GM18505 (cell line): ENCODE measurements around the gene CHRNB1.

Experiments
- ATAC-seq: cut with Tn5 transposase; IDR thresholded peaks from one replicate; pipeline ENCODE4 v1.9.1; 2021; ENCODE audit not compliant: unreplicated experiment
- POLR2A ChIP-seq: IDR thresholded peaks from 4 replicates; pipeline ENCODE4 v1.6.1; 2011; ENCODE audit warnings: borderline replicate concordance; ENCODE audit not compliant: insufficient read depth, insufficient read length; ENCODE audit errors: extremely low read depth

The CHRNB1 gene, protein sequence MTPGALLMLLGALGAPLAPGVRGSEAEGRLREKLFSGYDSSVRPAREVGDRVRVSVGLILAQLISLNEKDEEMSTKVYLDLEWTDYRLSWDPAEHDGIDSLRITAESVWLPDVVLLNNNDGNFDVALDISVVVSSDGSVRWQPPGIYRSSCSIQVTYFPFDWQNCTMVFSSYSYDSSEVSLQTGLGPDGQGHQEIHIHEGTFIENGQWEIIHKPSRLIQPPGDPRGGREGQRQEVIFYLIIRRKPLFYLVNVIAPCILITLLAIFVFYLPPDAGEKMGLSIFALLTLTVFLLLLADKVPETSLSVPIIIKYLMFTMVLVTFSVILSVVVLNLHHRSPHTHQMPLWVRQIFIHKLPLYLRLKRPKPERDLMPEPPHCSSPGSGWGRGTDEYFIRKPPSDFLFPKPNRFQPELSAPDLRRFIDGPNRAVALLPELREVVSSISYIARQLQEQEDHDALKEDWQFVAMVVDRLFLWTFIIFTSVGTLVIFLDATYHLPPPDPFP

DNA sequence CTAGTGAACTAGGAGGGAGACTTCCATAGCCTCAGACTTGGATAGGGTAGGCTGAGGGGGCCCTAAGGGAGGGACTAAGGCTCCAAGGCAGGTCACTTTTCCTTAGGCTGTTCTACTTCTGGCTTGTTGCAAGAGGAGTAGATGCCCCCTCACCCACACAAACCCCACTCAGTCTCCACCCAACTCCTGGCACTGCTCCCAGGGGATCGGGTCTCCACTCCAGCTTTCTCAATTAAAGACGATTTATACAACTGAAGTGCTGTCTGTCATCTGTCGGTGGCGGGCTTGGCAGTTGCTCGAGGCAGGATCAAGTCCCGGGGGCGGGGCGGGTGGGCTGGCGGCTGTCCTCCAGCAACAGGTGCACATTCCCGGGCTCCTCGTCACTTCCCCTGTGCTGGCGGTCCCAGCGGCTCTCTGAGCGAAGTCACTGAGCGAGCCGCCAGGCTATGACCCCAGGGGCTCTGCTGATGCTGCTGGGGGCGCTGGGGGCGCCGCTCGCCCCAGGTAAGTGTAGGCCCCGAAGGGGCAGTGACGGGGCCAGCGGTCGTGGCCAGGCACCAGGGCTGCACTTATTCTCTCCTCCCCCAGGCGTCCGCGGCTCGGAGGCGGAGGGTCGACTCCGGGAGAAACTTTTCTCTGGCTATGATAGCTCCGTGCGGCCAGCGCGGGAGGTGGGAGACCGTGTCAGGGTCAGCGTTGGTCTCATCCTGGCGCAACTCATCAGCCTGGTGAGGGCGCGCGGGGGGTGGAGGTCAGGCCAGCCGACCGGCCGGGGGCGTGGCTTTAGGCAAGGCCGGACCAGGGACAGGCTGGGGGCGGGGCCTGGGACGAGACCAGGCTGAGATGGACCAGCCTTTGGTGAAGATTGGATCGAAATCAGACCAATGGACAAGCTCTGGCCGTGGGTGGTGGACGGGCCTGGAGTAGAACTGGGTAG, at the start of gene CHRNB1:
Gene CHRNB1, plus strand, starts transcription at position 380 of the 937 bp plus-strand sequence. Its CDS starts 67 bp downstream, at position 447.
- no peak for ATAC-seq
- TF ChIP-seq POLR2A: no peak

DNA sequence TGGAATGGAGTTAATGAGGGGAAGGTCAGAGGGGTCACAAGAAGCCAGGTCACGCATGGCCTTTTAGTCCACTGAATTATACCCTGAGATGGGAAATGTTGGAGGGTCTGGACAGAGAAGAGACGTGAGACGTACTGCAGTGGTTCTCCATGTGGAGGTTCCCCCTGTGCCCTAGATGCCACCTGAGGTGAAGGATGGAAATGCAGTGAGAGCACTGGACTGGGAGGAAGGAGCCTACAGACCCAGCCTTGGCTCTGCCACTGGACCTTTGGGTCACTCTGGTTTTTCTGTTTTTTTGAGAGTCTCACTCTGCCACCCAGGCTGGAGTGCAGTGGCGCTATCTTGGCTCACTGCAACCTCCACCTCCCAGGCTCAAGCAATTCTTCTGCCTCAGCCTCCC, 48.7 kb upstream of the CHRNB1 start:
- ATAC-seq: no peak
- no peak for TF ChIP-seq POLR2A

DNA sequence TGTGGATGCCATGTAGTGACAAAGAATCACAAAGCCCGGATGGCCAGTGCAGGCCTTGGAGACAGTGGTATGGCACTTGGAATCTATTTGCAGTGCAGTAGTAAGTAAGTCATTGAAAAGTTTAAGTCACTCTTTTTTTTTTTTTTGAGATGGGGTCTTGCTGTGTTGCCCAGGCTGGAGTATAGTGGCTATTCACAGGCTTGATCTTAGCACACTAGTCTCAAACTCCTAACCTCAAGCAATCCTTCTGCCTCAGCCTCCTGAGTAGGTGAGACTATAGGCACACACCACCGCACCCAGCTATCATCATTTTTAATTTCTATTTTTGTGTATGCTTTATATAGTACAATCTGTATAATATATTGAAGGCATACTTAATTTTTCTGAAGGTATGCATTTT, 46.2 kb upstream of the CHRNB1 start:
- TF ChIP-seq POLR2A: no peak
- no peak for ATAC-seq

DNA sequence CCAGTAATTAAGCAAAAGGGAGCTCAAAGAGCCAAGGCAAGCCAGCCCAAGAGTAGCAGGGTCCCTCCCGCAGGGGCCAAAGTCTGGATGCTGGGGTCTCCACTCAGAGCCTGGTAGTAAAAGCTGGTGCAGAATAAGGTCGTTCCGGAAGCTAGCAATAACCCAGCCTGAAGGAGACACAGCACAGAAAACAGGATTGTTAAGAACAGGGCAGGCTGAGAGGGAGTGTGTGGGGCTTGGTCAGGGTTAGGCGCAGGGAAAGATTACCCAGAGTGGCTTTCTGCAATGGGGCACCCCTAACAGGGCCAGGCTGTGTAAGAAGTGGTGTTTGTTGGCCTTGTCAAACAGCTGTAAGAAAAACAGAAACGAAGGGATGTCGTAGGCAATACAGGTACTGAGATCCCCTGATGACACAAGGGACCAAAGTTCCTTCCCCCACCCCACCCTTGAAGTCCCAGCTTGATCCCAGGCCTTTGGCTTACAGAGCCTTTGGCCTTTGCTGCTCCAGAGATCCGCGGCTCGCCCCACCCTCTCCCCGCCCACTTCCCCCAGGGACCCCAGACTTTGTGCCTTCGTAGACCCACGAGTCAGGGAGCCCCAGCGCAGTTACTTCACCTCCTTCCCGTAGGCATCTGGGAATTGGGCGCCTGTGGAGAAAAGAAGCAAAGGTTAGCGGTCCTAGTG, 41.7 kb upstream of the CHRNB1 start:
- no peak for ATAC-seq
- TF ChIP-seq POLR2A: no peak

DNA sequence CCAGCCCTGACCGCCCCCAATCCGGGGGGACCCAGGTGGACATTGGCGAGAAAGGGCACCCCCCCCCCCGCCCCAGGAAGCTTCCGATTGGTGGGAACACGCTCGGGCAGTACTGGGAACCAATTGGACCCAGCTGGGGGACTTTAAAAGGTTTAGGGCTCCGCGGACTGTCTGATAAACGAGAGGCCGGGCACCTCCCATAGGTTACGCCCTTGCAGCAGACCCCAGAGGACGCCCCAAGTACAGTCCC, 41.2 kb upstream of the CHRNB1 start:
- ATAC-seq: no peak
- no peak for TF ChIP-seq POLR2A

DNA sequence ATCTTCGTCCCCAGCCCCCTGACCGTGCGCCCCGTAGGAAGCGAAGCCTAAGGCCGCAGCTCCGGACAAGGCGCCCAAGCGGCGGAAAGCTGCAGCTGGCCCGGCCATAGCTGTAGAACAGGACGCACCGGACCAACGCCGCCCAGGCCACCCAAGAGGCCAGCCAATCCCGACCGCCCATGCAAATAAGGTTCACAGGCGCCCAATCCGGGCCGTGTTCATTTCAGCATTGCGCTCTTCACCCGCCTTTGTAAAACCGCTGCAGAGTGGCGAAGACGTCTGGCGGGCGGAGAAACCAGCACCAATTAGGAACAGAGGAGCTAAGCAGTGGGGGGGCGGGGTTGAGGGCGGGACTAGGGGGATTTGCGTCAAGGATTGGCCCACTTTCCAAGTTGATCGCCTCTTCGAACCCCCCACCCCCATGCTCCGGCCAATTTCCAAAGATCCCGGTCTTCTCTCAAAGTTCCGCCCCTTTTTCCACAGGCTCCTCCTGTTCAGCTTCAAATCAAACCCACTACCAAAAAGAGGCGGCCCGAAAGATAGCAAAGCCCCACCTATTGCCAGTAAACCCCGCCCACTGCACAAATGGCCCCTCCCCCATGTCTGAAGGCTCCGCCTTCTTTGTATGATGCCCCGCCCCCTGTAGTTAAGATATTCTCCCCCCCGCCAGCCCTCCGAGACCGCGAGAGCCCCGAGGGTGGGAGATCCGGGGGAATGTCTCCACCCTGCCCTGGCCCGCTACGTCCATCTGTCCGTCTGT, 40.7 kb upstream of the CHRNB1 start, which contains the start of gene TMEM256:
Gene TMEM256, minus strand, starts transcription at position 121 of the 760 bp plus-strand sequence. Its CDS starts 13 bp downstream, at position 108.
- peak; percentile 87 for ATAC-seq
- TF ChIP-seq POLR2A: peak; percentile 96

DNA sequence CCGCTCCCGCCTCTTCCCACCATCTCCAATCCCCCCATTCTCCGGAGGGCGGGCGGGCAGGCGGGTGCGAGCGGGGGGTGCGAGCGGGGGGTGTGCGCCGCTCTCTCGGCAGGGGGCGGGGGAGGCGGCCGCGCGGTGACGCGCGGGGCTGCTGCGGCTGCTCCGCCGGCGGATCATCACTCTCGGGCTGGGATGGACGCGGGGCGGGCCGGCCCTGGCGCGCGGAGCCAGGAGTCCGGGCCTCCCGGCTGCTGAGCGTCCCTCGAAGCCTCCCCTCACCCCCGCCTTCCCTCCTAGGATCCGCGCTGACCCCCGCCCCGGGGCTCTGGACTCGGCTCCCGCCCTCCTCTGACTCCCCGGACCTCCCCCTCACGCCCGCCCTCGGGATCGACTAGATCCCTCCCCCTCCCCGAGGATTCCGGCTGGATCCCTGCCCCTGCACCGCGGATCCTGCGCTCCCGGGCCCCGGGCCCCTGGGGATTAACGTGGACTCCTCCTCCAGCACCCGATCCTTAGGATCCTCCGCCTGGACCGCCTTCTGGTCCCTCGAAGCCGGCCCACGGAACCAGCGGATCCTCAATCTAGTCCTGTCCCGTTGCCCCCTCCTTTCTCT, 40.0 kb upstream of the CHRNB1 start:
- no peak for TF ChIP-seq POLR2A
- ATAC-seq: peak; percentile 23

DNA sequence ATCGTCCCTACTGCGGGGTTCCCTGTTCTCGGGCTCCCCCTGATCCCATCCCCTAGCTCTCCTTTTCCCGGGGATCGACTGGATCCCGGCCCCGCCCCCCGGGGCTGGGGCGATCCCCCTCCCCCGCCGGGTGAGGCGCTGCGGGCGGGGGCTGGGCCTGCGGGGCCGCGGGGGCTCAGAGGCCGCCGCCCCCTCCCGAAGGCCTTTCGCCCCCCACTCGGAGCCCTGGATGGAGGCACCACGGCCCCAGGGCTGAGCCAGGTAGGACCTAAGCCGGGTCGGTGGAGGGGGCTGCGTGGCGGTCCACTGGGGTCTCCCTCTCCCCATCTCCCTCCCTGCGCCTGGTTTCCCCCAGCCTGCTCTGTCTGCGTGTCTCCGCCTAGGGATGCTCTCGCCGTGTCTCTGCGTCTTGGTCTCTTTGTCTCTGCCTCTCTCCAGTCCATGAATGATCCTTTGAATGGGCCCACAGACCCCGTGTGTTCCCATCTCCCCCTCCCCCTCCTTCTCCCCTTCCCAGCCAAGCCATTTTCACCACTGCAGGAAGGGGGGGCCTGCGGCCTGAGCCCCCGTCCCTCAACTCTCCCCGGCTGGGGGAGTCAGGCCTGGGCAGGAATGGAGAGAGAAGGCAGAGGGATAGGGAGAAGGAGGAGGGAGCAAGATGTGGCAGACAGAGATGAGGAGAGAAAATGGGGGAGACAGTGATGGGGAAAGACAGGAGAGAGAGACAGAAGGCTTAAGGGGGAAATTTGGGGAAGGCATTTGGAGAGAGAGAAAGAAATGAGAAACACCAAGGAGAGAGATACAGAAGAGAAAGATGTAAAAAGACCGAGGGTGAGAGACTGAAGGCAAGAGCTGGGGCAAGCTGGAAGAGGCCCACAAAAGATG, 39.3 kb upstream of the CHRNB1 start:
- TF ChIP-seq POLR2A: no peak
- no peak for ATAC-seq

DNA sequence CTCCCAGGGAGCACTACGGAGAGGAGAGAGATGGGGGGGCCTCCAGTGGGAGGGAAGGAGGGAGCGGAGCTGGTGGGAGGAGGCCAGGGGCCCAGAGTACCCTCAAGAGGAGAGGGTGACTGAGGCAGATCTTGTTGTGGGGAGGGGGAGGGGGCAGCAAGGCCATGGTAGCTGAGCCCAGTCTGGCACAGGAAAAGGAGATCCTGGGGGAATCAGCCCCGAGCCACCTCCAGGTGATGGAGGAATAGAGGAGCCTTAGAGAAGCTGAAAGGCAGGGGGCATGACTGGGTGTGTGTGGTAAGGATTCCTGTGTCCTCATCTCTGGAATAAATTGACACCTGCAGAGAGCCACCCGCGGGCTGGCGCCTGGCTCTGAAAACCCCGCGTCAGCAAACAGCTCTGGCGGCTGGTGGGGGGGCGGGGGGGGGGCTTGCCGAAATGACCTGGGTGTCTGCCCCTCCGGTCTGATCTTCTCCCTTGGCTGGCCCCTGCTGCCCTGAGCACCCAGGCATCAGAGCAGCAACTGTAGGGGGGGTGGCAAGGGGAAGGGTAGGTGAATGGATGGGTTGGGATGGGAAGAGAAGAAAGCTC, 38.5 kb upstream of the CHRNB1 start:
- no peak for ATAC-seq
- no peak for TF ChIP-seq POLR2A

DNA sequence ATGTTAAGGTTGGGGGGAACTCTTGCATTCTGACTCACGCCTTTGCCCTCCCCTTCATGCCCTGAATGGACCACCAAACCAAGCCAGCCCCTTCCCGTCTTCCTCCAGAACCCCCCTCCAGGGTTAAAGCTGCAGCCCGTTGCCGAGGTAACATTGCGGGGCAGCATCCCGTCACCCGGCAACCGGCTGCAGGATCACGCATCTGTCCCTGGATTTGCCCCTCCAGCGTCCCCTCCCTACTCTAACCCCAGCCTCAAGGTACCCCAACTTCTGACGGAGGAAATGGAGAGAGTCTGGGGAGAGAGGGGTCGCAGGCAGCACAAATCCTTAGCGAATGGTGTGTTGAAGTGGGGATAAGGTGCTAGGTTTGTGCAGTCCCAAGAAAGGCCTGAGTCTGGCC, 37.8 kb upstream of the CHRNB1 start:
- no peak for TF ChIP-seq POLR2A
- no peak for ATAC-seq
